ENCODE results near the gene SCP2D1. TPM values are rescaled to one million over a fixed set of nuclear protein-coding genes. Genes with fewer than 3 reads are reported as not detected.

The SCP2D1 gene
- total and polyA plus RNA-seq, 2 of the 8 experiments (the other 6 are each of a cell fraction or from before 2014, with no cell fraction given), result not detected

DNA sequence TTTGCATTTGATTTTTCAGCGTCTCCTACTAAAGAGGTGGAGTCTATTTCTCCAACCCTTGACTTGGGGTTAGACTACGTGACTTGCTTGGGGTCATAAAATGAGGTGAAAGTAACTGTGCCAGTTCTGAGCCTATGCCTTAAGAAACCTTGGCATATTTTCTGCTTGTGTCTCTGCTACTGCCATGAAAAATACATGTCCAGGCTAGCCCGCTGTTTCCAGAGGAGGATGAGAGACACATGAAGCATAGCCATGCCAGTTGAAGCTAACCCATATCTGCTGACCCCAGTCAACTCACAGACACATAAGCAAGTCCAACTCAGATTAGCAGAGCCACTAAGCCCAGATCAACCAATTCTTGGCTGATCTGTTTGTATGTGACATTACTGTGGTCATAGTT lies 38.7 kb downstream of the SCP2D1 start:
- H3K27me3 ChIP-seq (replicated peaks in 1 of 4; ENCODE audit: control insufficient read depth in 3 of 4, extremely low read depth in 1 of 4, insufficient read depth in 3 of 4, low read length in 3 of 4), result peaks cover 18 to 46% (median 35%) of the 10 kb centered on the region in 4 experiments
- TF ChIP-seq SRF (IDR thresholded peaks at IDR 0.05; ENCODE audit: low read depth, low read length) (no peak), JUN (IDR thresholded peaks at IDR 0.05; ENCODE audit: low read depth, low read length) (no peak), BRCA1 (IDR thresholded peaks at IDR 0.05; ENCODE audit: low read depth, low read length) (no peak), KDM5A (IDR thresholded peaks at IDR 0.05; ENCODE audit: low read length) (no peak), BCL11A (IDR thresholded peaks at IDR 0.05; ENCODE audit: low read depth in 2 of 2, low read length in 2 of 2) (no peak), HDAC2 (IDR thresholded peaks at IDR 0.05; ENCODE audit: borderline replicate concordance in 1 of 2, low read depth in 2 of 2, low read length in 2 of 2) (no peak), POLR2AphosphoS5 (IDR thresholded peaks at IDR 0.05; ENCODE audit: low read depth, low read length) (no peak), SIRT6 (IDR thresholded peaks at IDR 0.05; ENCODE audit: low read length) (no peak), SIX5 (IDR thresholded peaks at IDR 0.05; ENCODE audit: low read depth, low read length) (no peak), POU5F1 (IDR thresholded peaks at IDR 0.05; ENCODE audit: low read depth, low read length) (no peak), SUZ12 (IDR thresholded peaks at IDR 0.05; ENCODE audit: low read length) (no peak), HDAC6 (IDR thresholded peaks at IDR 0.05; ENCODE audit: low read depth, low read length) (no peak)
- TF ChIP-seq, protein P1, sequence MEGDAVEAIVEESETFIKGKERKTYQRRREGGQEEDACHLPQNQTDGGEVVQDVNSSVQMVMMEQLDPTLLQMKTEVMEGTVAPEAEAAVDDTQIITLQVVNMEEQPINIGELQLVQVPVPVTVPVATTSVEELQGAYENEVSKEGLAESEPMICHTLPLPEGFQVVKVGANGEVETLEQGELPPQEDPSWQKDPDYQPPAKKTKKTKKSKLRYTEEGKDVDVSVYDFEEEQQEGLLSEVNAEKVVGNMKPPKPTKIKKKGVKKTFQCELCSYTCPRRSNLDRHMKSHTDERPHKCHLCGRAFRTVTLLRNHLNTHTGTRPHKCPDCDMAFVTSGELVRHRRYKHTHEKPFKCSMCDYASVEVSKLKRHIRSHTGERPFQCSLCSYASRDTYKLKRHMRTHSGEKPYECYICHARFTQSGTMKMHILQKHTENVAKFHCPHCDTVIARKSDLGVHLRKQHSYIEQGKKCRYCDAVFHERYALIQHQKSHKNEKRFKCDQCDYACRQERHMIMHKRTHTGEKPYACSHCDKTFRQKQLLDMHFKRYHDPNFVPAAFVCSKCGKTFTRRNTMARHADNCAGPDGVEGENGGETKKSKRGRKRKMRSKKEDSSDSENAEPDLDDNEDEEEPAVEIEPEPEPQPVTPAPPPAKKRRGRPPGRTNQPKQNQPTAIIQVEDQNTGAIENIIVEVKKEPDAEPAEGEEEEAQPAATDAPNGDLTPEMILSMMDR (IDR thresholded peaks at IDR 0.05; ENCODE audit: control extremely low read depth in 1 of 3, insufficient read depth in 1 of 3, low read depth in 1 of 3, low read length in 3 of 3), result no peak

More for the DNA sequence above, 38.7 kb downstream of the SCP2D1 start:
- Histone ChIP-seq H2AK5ac (ENCODE audit: low read depth, low read length) (no peak overlapping the region), H3K4ac (replicated peaks; ENCODE audit: insufficient read length, low read depth, low read length) (peak overlapping the region; percentile 62), H2BK5ac (ENCODE audit: low read depth, low read length) (no peak overlapping the region), H3K14ac (ENCODE audit: insufficient read length) (no peak overlapping the region), H4K91ac (replicated peaks; ENCODE audit: insufficient read length, low read length) (no peak overlapping the region), H3K4me2 (ENCODE audit: insufficient read depth in 1 of 2, low read depth in 2 of 2, low read length in 2 of 2) (no peak overlapping the region), H3K4me1 (replicated peaks in 1 of 4; ENCODE audit: control insufficient read depth in 3 of 4, insufficient read depth in 4 of 4, low read length in 3 of 4) (peaks cover 0 to 2% (median 0%) of the 10 kb centered on the region in 4 experiments; a peak in 2 of 7 replicates), H3K79me1 (ENCODE audit: low read depth, low read length) (no peaks in the 10 kb centered on the region), H4K5ac (ENCODE audit: insufficient read length, low read depth, low read length) (no peak overlapping the region), H3K9ac (replicated peaks in 1 of 4; ENCODE audit: extremely low read depth in 1 of 4, low read depth in 3 of 4, low read length in 3 of 4) (no peak overlapping the region), H3K18ac (ENCODE audit: extremely low read depth, low read length) (no peak overlapping the region), H3K23ac (ENCODE audit: insufficient read length) (no peak overlapping the region), H3K27ac (ENCODE audit: low read depth, low read length) (no peak overlapping the region), H3K36me3 (ENCODE audit: control insufficient read depth in 2 of 4, insufficient read depth in 4 of 4, low read length in 3 of 4) (no peaks in the 10 kb centered on the region), H3K9me3 (ENCODE audit: insufficient read depth in 2 of 2, low read depth in 1 of 2, low read length in 1 of 2) (no peaks in the 10 kb centered on the region; a peak in 1 of 4 replicates), H4K20me1 (replicated peaks in 1 of 2; ENCODE audit: control insufficient read depth in 1 of 2, insufficient read depth in 2 of 2, low read length in 2 of 2) (peaks cover 0 to 2% of the 10 kb centered on the region in 2 experiments), H2AFZ (ENCODE audit: low read length) (no peak overlapping the region), H2BK12ac (ENCODE audit: low read depth, low read length) (no peak overlapping the region), H2BK20ac (ENCODE audit: low read length) (no peak overlapping the region), H3K4me3 (ENCODE audit: extremely low read depth in 1 of 4, insufficient read depth in 2 of 4, low read depth in 3 of 4, low read length in 4 of 4) (no peak overlapping the region), H2BK15ac (ENCODE audit: low read length) (no peak overlapping the region), H2BK120ac (replicated peaks; ENCODE audit: low read depth, low read length) (peak overlapping the region; percentile 18), H4K8ac (ENCODE audit: extremely low read depth, insufficient read depth, low read length) (no peak overlapping the region), H3K23me2 (ENCODE audit: low read depth, low read length) (no peaks in the 10 kb centered on the region), H3K56ac (replicated peaks; ENCODE audit: insufficient read length, low read depth, low read length) (no peak overlapping the region), H3K79me2 (ENCODE audit: control insufficient read depth in 1 of 2, insufficient read depth in 2 of 2, low read length in 2 of 2) (no peaks in the 10 kb centered on the region)
- no peak for FAIRE-seq
- ChIA-PET CTCF (ENCODE audit: partially characterized antibody) (interaction anchor here (0.8 kb wide), 1 partner anchor 52 kb away, joined by 4 read pairs; no protein-coding TSS in a partner anchor), POLR2A (ENCODE audit: partially characterized antibody) (no interaction called here)
- 80% methylated on average over 3 of the region's 3 CpGs; no CpG with 5 or more reads in 1 of the 2 experiments for WGBS, 2 experiments (ENCODE audit: extremely low coverage in 1 of 2, insufficient coverage in 1 of 2, insufficient read length in 1 of 2, insufficient replicate concordance in 2 of 2, low coverage in 1 of 2, low lambda C conversion rate in 2 of 2, missing lambda C conversion rate in 1 of 2)
- no peak for DNase-seq (ENCODE audit: low read depth in 1 of 2, low spot score in 2 of 2)
